C1 segment of cervical spinal cord (tissue), 14 donors: ENCODE data around the gene EFHD2.

Source experiments
- DNase-seq, 14 donors: peaks; one replicate each; lab custom pipeline; 2025; lab: John Stamatoyannopoulos, UW

Gene EFHD2

DNA sequence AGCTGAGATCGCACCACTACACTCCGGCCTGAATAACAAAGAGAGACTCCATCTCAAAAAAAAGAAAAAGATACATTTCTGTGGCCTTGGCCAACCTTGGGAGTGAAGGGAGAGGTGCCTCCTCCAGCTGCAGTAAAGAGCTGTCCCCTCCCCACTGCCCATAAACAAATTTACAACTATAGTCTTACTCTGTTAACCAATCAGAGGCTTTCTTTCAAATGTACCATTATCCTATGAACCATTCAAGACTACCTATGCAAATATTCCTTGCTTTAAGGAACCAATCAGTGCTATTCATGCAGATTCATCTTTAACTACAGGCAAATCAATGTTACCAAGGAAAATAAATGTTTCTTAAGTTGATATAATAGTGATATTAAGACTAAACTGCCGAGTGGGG lies 67.2 kb downstream of the EFHD2 start:
- DNase-seq: no peak

DNA sequence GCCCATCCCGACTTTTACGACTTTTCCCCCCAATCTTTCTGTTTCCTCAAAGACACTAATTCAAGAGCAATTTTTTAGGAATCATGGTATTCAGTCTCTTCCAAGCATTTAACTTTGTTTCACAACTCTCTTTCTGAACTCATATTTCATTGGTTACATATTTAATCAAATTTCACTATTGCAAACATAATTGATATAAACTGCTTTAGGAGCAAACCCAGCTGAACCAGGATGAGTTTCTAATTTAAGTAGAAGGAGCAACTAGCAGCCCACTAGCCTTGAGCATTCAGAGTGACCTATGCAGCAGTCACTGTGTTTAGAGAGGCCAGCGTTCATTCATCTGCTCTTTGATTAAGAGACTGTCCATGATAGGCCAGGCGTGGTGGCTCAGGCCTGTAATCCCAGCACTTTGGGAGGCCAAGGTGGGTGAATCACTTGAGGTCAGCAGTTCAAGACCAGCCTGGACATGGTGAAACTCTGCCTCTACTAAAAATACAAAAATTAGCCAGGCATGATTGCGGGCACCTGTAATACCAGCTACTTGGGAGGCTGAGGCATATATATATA lies 68.0 kb downstream of the EFHD2 start:
- no peak for DNase-seq
